Adipocyte (in vitro differentiated cells): Measurements from ENCODE around the gene TOR4A.
A peak's percentile ranks its signal among the peaks of the same experiment; 100 is the strongest.

Experiments used
- DNase-seq: peaks from one replicate; pipeline ENCODE4 v3.0.0-alpha.2; 2015; ENCODE audit warnings: low read depth
- H3K27me3 ChIP-seq: replicated peaks from 2 replicates; pipeline ENCODE4 v1.7.0; 2013; ENCODE audit warnings: mild to moderate bottlenecking, low read length, moderate library complexity; ENCODE audit not compliant: control insufficient read depth, insufficient read depth
- H3K36me3 ChIP-seq: 2 replicates; pipeline ENCODE4 v1.7.0; 2013; ENCODE audit warnings: low read length, mild to moderate bottlenecking, moderate library complexity; ENCODE audit not compliant: control insufficient read depth, insufficient read depth, severe bottlenecking
- H3K4me1 ChIP-seq: 2 replicates; pipeline ENCODE4 v1.7.0; 2013; ENCODE audit warnings: mild to moderate bottlenecking, low read length, moderate library complexity; ENCODE audit not compliant: control insufficient read depth, insufficient read depth
- H3K4me3 ChIP-seq: 2 replicates; pipeline ENCODE4 v1.7.0; 2013; ENCODE audit warnings: mild to moderate bottlenecking, low read length, moderate library complexity
- H3K9ac ChIP-seq: 2 replicates; pipeline ENCODE4 v1.7.0; 2013; ENCODE audit warnings: mild to moderate bottlenecking, low read length, moderate library complexity
- H3K9me3 ChIP-seq: 2 replicates; pipeline ENCODE4 v1.7.0; 2013; ENCODE audit warnings: mild to moderate bottlenecking, low read length, moderate library complexity; ENCODE audit not compliant: control insufficient read depth

Gene TOR4A

GRCh38 chr9:137278721-137279711 lies 1.5 kb downstream of the TOR4A start:
- Histone ChIP-seq H3K27me3 (peaks cover 14% of the 10 kb centered on the region), H3K9ac (no peak overlapping the region), H3K36me3 (no peaks in the 10 kb centered on the region), H3K4me3 (no peak overlapping the region), H3K4me1 (peaks cover 23% of the 10 kb centered on the region), H3K9me3 (no peaks in the 10 kb centered on the region)
- DNase-seq, result no peak

GRCh38 chr9:137279741-137280473 lies 2.4 kb downstream of the TOR4A start:
- no peak overlapping the region for H3K4me3 ChIP-seq
- H3K36me3 ChIP-seq, result no peaks in the 10 kb centered on the region
- DNase-seq, result no peak
- H3K9ac ChIP-seq, result no peak overlapping the region
- no peaks in the 10 kb centered on the region for H3K9me3 ChIP-seq
- H3K4me1 ChIP-seq, result peaks cover 23% of the 10 kb centered on the region
- peaks cover 14% of the 10 kb centered on the region for H3K27me3 ChIP-seq

GRCh38 chr9:137280474-137281344 lies 3.2 kb downstream of the TOR4A start:
- Histone ChIP-seq H3K27me3 (peaks cover 14% of the 10 kb centered on the region), H3K36me3 (no peaks in the 10 kb centered on the region), H3K4me1 (peaks cover 21% of the 10 kb centered on the region), H3K4me3 (no peak overlapping the region), H3K9ac (no peak overlapping the region), H3K9me3 (no peaks in the 10 kb centered on the region)
- DNase-seq, result no peak

- H3K27me3 ChIP-seq, result peaks cover 14% of the 10 kb centered on the region
Observed at GRCh38 chr9:137281345-137282116, 4.0 kb downstream of the TOR4A start.

GRCh38 chr9:137286975-137287383 lies 9.5 kb downstream of the TOR4A start:
- H3K27me3 ChIP-seq, result no peaks in the 10 kb centered on the region
- H3K4me3 ChIP-seq, result no peak overlapping the region
- DNase-seq, result peak; percentile 34
- H3K9ac ChIP-seq, result no peak overlapping the region
- no peaks in the 10 kb centered on the region for H3K36me3 ChIP-seq
- no peaks in the 10 kb centered on the region for H3K4me1 ChIP-seq
- H3K9me3 ChIP-seq, result no peaks in the 10 kb centered on the region

More at GRCh38 chr9:137281345-137282116, 4.0 kb downstream of the TOR4A start:
- Histone ChIP-seq H3K4me1 (peaks cover 14% of the 10 kb centered on the region), H3K9me3 (no peaks in the 10 kb centered on the region), H3K4me3 (no peak overlapping the region), H3K9ac (no peak overlapping the region), H3K36me3 (no peaks in the 10 kb centered on the region)
- no peak for DNase-seq

GRCh38 chr9:137293094-137293481 lies 15.6 kb downstream of the TOR4A start:
- Histone ChIP-seq H3K9me3 (peaks cover 7% of the 10 kb centered on the region), H3K4me3 (no peak overlapping the region), H3K27me3 (peaks cover 41% of the 10 kb centered on the region), H3K9ac (no peak overlapping the region), H3K4me1 (no peaks in the 10 kb centered on the region), H3K36me3 (no peaks in the 10 kb centered on the region)
- DNase-seq, result no peak

GRCh38 chr9:137293482-137294090 lies 16.1 kb downstream of the TOR4A start:
- Histone ChIP-seq H3K9ac (no peak overlapping the region), H3K9me3 (peaks cover 7% of the 10 kb centered on the region), H3K36me3 (no peaks in the 10 kb centered on the region), H3K27me3 (peaks cover 46% of the 10 kb centered on the region), H3K4me1 (no peaks in the 10 kb centered on the region), H3K4me3 (no peak overlapping the region)
- no peak for DNase-seq

GRCh38 chr9:137294091-137294680 lies 16.7 kb downstream of the TOR4A start:
- Histone ChIP-seq H3K36me3 (no peaks in the 10 kb centered on the region), H3K9ac (no peak overlapping the region), H3K27me3 (peaks cover 52% of the 10 kb centered on the region), H3K9me3 (peaks cover 7% of the 10 kb centered on the region), H3K4me3 (no peak overlapping the region), H3K4me1 (no peaks in the 10 kb centered on the region)
- DNase-seq, result no peak

- Histone ChIP-seq H3K27me3 (peaks cover 58% of the 10 kb centered on the region), H3K4me3 (no peak overlapping the region), H3K4me1 (no peaks in the 10 kb centered on the region)
Observed at GRCh38 chr9:137294681-137295237, 17.2 kb downstream of the TOR4A start.

More at GRCh38 chr9:137294681-137295237, 17.2 kb downstream of the TOR4A start:
- H3K9me3 ChIP-seq, result peaks cover 7% of the 10 kb centered on the region
- no peaks in the 10 kb centered on the region for H3K36me3 ChIP-seq
- no peak for DNase-seq
- H3K9ac ChIP-seq, result no peak overlapping the region
